ENCODE results near the gene PRSS2.

- no peak for TF ChIP-seq CTCF (IDR thresholded peaks at IDR 0.05)
- TF ChIP-seq POLR2AphosphoS5 (IDR thresholded peaks at IDR 0.05), result no peak
- TF ChIP-seq POLR2A (IDR thresholded peaks at IDR 0.05), result no peak
Observed at GRCh38 chr7:142795339-142795863, 24.6 kb downstream of the PRSS2 start.
